Loucy (cell line): ENCODE measurements around the gene SLC15A3.

Experiments
- EZH2phosphoT487 ChIP-seq: fragments of 200-600 bp; IDR thresholded peaks from 2 replicates; pipeline ENCODE4 v1.6.1; 2018; ENCODE audit warnings: antibody characterized with exemption, mild to moderate bottlenecking, moderate library complexity, borderline replicate concordance
- TF ChIP-seq, protein P1 (sequence below): fragments of 200-600 bp; sonication (generic); conservative IDR thresholded peaks from 2 replicates; pipeline ENCODE4 v1.5.1; 2014; ENCODE audit warnings: mild to moderate bottlenecking, antibody characterized with exemption, low read length

DNA sequence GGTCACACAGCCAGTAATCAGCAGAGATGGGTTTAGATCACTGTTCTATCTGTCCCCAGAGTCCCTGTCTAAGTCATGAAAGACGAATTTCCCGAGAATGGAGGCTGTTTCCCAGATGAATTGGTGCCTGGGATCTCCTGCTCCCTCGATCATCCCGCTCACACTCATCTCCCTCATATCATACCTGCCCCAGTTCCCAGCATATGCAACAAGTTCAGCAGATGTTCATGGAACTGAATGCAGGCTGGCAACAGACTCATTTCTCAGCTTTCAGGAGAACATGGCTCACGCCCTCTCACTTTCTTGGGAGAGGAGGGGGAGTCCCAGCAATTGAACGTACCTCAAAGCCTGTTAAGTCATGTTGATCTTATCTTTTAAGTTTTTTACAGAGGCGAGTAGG is 41.6 kb upstream of the SLC15A3 start:
- no peak for TF ChIP-seq EZH2phosphoT487
- TF ChIP-seq, protein P1, sequence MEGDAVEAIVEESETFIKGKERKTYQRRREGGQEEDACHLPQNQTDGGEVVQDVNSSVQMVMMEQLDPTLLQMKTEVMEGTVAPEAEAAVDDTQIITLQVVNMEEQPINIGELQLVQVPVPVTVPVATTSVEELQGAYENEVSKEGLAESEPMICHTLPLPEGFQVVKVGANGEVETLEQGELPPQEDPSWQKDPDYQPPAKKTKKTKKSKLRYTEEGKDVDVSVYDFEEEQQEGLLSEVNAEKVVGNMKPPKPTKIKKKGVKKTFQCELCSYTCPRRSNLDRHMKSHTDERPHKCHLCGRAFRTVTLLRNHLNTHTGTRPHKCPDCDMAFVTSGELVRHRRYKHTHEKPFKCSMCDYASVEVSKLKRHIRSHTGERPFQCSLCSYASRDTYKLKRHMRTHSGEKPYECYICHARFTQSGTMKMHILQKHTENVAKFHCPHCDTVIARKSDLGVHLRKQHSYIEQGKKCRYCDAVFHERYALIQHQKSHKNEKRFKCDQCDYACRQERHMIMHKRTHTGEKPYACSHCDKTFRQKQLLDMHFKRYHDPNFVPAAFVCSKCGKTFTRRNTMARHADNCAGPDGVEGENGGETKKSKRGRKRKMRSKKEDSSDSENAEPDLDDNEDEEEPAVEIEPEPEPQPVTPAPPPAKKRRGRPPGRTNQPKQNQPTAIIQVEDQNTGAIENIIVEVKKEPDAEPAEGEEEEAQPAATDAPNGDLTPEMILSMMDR, result no peak
